SH-SY5Y (cell line): ENCODE results near the gene ARAP2.

Experiments used
- GATA2 ChIP-seq: IDR thresholded peaks from 2 replicates; pipeline ENCODE4 v1.6.1; 2011; ENCODE audit warnings: mild to moderate bottlenecking, low read depth, low read length
- GATA3 ChIP-seq: IDR thresholded peaks from 2 replicates; pipeline ENCODE4 v1.6.1; 2011; ENCODE audit warnings: low read depth, mild to moderate bottlenecking, low read length, moderate library complexity

DNA sequence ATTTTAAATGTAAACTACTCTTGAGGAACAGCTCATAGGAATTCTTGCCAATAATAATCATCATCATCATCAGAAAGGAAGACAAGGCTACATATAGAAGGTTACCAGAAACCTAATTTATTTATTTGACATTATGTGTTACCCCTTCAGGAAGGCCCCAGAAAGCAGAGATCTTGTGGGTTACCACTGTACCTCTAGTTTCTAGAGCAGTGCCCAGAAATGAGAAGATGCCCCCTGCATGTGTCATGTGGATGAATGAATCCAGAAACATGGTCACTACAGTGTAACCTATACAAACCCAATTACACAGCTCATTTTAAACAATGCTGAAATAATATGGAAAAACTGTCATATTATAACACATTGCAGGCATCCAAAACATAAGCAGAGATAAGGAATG lies 70.4 kb downstream of the ARAP2 start:
- no peak for TF ChIP-seq GATA2
- TF ChIP-seq GATA3: no peak
